Gastroesophageal sphincter (tissue), 3 donors: ENCODE measurements around the gene LRIG1.

ENCODE experiments used
- EP300 ChIP-seq: sonication (generic); formaldehyde crosslinking; IDR thresholded peaks from one replicate; pipeline ENCODE4 v1.6.1; 2017; ENCODE audit warnings: antibody characterized with exemption, mild to moderate bottlenecking
- POLR2AphosphoS5 ChIP-seq: sonication (generic); formaldehyde crosslinking; IDR thresholded peaks from one replicate; pipeline ENCODE4 v1.6.1; 2017; ENCODE audit warnings: antibody characterized with exemption
- TF ChIP-seq, protein P1 (sequence below), 4 experiments: fragments of 200-600 bp in 2 of 4; fragments of 450-650 bp in 2 of 4; sonication (generic) in 1 of 4; IDR thresholded peaks; one replicate each; pipeline ENCODE4 v1.5.1; 2017 to 2019; ENCODE audit warnings: antibody characterized with exemption in 4 of 4, mild to moderate bottlenecking in 2 of 4, moderate library complexity in 2 of 4

DNA sequence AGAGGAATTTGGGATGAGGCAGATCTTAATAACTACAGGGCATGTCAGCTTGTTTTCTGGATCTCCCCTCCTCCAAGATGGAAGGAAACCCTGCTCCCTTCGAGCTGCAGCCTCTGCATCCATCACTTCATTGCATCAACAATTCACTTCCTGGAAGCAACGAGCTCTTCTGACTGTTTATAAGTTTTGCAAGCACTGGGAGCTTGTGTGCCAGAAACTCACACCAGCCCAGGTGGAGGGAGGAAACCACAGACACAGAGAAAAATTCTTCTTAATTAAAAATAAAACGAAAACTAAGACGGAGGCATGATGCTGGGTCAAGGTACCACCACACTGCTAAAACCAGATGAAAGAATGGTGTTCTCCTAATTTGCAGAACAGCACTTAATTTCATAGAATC, 10.6 kb downstream of the LRIG1 start:
- TF ChIP-seq, protein P1, sequence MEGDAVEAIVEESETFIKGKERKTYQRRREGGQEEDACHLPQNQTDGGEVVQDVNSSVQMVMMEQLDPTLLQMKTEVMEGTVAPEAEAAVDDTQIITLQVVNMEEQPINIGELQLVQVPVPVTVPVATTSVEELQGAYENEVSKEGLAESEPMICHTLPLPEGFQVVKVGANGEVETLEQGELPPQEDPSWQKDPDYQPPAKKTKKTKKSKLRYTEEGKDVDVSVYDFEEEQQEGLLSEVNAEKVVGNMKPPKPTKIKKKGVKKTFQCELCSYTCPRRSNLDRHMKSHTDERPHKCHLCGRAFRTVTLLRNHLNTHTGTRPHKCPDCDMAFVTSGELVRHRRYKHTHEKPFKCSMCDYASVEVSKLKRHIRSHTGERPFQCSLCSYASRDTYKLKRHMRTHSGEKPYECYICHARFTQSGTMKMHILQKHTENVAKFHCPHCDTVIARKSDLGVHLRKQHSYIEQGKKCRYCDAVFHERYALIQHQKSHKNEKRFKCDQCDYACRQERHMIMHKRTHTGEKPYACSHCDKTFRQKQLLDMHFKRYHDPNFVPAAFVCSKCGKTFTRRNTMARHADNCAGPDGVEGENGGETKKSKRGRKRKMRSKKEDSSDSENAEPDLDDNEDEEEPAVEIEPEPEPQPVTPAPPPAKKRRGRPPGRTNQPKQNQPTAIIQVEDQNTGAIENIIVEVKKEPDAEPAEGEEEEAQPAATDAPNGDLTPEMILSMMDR (IDR thresholded peaks at IDR 0.05) = no peak
- TF ChIP-seq EP300 (no peak), POLR2AphosphoS5 (peak; percentile 94)
